Activated CD4-positive, alpha-beta T cell treated with anti-CD3 and anti-CD28 coated beads, Interleukin-2, amount 10 ng/mL, durations not matched to agents 24 days and 14 days (primary cell): Measurements from ENCODE around the gene EPB41L4B. TPM values are rescaled to one million over a fixed set of nuclear protein-coding genes. Genes with fewer than 3 reads are reported as not detected.
"Not testable (repeated sequence)": the region's sequence is repeated elsewhere in the genome, so short reads cannot be mapped to it uniquely, and the experiment has no call there.

Source experiments
- DNase-seq: peaks from one replicate; pipeline ENCODE4 v3.0.0; 2022
- H3K27ac Mint-ChIP-seq: one replicate; pipeline ENCODE4 v1.8.0; 2022; ENCODE audit warnings: mild to moderate bottlenecking, mixed read lengths
- H3K27me3 Mint-ChIP-seq: one replicate; pipeline ENCODE4 v1.8.0; 2022; ENCODE audit warnings: mixed read lengths
- H3K36me3 Mint-ChIP-seq: one replicate; pipeline ENCODE4 v1.8.0; 2022; ENCODE audit warnings: low read depth, mild to moderate bottlenecking, mixed read lengths
- H3K4me1 Mint-ChIP-seq: one replicate; pipeline ENCODE4 v1.8.0; 2021; ENCODE audit warnings: mixed read lengths
- H3K4me3 Mint-ChIP-seq: one replicate; pipeline ENCODE4 v1.8.0; 2022; ENCODE audit warnings: mild to moderate bottlenecking, moderate library complexity, mixed read lengths
- H3K9me3 Mint-ChIP-seq: one replicate; pipeline ENCODE4 v1.8.0; 2021; ENCODE audit warnings: mixed read lengths
- intact Hi-C: fragments of 100-400 bp; cut with micrococcal nuclease; formaldehyde crosslinking; loops from one replicate; pipeline ENCODE4 v1.15.1; 2023
- total RNA-seq: library from RNA; stranded (reverse); gene quantifications from 2 replicates; pipeline ENCODE4 v1.2.3, GENCODE V29; 2022

The EPB41L4B gene
- 1.2 and 1.5 TPM in 2 replicates for total RNA-seq

- H3K36me3 Mint-ChIP-seq = no peaks in the 10 kb centered on the region
- DNase-seq = peak; percentile 97
- H3K9me3 Mint-ChIP-seq = no peaks in the 10 kb centered on the region
- peaks cover 10% of the 10 kb centered on the region for H3K4me1 Mint-ChIP-seq
- H3K4me3 Mint-ChIP-seq = peak within 1 kb of the TSS; percentile 81
- peaks cover 68% of the 10 kb centered on the region for H3K27me3 Mint-ChIP-seq
- intact Hi-C loops = loop anchor here (1.0 to 10.0 kb wide), 6 partner anchors 77 to 386 kb away; partner anchors contain the start of genes ABITRAM and ELP1
- peak within 1 kb of the TSS; percentile 66 for H3K27ac Mint-ChIP-seq
Measured at GRCh38 chr9:109320742-109321448, at the start of gene EPB41L4B. EPB41L4B (minus strand) TSS chr9:109321059; CDS start chr9:109320446, 613 bp downstream.

- Mint-ChIP-seq H3K4me1 (no peaks in the 10 kb centered on the region), H3K27ac (no peak overlapping the region), H3K27me3 (peaks cover 3% of the 10 kb centered on the region), H3K36me3 (no peaks in the 10 kb centered on the region), H3K4me3 (no peak overlapping the region), H3K9me3 (peaks cover 4% of the 10 kb centered on the region)
- DNase-seq = no peak
- intact Hi-C loops = no loop called here
Measured at GRCh38 chr9:109369285-109369684, 48.4 kb upstream of the EPB41L4B start.

GRCh38 chr9:109360771-109361170, 39.9 kb upstream of the EPB41L4B start:
- Mint-ChIP-seq H3K36me3 (no peaks in the 10 kb centered on the region), H3K27ac (no peak overlapping the region), H3K9me3 (no peaks in the 10 kb centered on the region), H3K4me3 (no peak overlapping the region), H3K4me1 (no peaks in the 10 kb centered on the region), H3K27me3 (peaks cover 5% of the 10 kb centered on the region)
- intact Hi-C loops = no loop called here
- DNase-seq = no peak

GRCh38 chr9:109358968-109359603, 38.2 kb upstream of the EPB41L4B start:
- H3K9me3 Mint-ChIP-seq, intact Hi-C loops, H3K4me3 Mint-ChIP-seq, H3K27ac Mint-ChIP-seq, DNase-seq, H3K27me3 Mint-ChIP-seq, H3K4me1 Mint-ChIP-seq, H3K36me3 Mint-ChIP-seq: not testable (repeated sequence)

- no peaks in the 10 kb centered on the region for H3K9me3 Mint-ChIP-seq
- no peak overlapping the region for H3K27ac Mint-ChIP-seq
- H3K4me1 Mint-ChIP-seq = no peaks in the 10 kb centered on the region
- no peak overlapping the region for H3K4me3 Mint-ChIP-seq
- H3K27me3 Mint-ChIP-seq = peaks cover 3% of the 10 kb centered on the region
- DNase-seq = no peak
- intact Hi-C loops = no loop called here
- H3K36me3 Mint-ChIP-seq = no peaks in the 10 kb centered on the region
Measured at GRCh38 chr9:109355564-109356297, 34.9 kb upstream of the EPB41L4B start.

GRCh38 chr9:109354190-109354589, 33.3 kb upstream of the EPB41L4B start:
- H3K4me1 Mint-ChIP-seq = no peaks in the 10 kb centered on the region
- H3K4me3 Mint-ChIP-seq = no peak overlapping the region
- intact Hi-C loops = no loop called here
- H3K36me3 Mint-ChIP-seq = no peaks in the 10 kb centered on the region
- peaks cover 3% of the 10 kb centered on the region for H3K27me3 Mint-ChIP-seq
- no peaks in the 10 kb centered on the region for H3K9me3 Mint-ChIP-seq
- no peak overlapping the region for H3K27ac Mint-ChIP-seq
- no peak for DNase-seq

- Mint-ChIP-seq H3K27me3 (peaks cover 5% of the 10 kb centered on the region), H3K4me3 (no peak overlapping the region), H3K4me1 (no peaks in the 10 kb centered on the region), H3K36me3 (no peaks in the 10 kb centered on the region), H3K9me3 (no peaks in the 10 kb centered on the region), H3K27ac (no peak overlapping the region)
- intact Hi-C loops = no loop called here
- DNase-seq = no peak
Measured at GRCh38 chr9:109351032-109351431, 30.2 kb upstream of the EPB41L4B start.

- intact Hi-C loops = no loop called here
Measured at GRCh38 chr9:109349421-109349846, 28.6 kb upstream of the EPB41L4B start.

GRCh38 chr9:109346904-109347303, 26.0 kb upstream of the EPB41L4B start:
- Mint-ChIP-seq H3K4me1 (no peaks in the 10 kb centered on the region), H3K9me3 (no peaks in the 10 kb centered on the region), H3K27ac (no peak overlapping the region), H3K27me3 (peaks cover 4% of the 10 kb centered on the region), H3K36me3 (no peaks in the 10 kb centered on the region), H3K4me3 (no peak overlapping the region)
- intact Hi-C loops = no loop called here
- DNase-seq = no peak

More at GRCh38 chr9:109349421-109349846, 28.6 kb upstream of the EPB41L4B start:
- no peak overlapping the region for H3K4me3 Mint-ChIP-seq
- no peaks in the 10 kb centered on the region for H3K4me1 Mint-ChIP-seq
- H3K9me3 Mint-ChIP-seq = no peaks in the 10 kb centered on the region
- no peak overlapping the region for H3K27ac Mint-ChIP-seq
- H3K36me3 Mint-ChIP-seq = no peaks in the 10 kb centered on the region
- DNase-seq = no peak
- peaks cover 5% of the 10 kb centered on the region for H3K27me3 Mint-ChIP-seq

GRCh38 chr9:109344866-109345265, 24.0 kb upstream of the EPB41L4B start:
- intact Hi-C loops = no loop called here
- Mint-ChIP-seq H3K27me3 (peaks cover 4% of the 10 kb centered on the region), H3K9me3 (no peaks in the 10 kb centered on the region), H3K36me3 (no peaks in the 10 kb centered on the region), H3K27ac (no peak overlapping the region), H3K4me3 (no peak overlapping the region), H3K4me1 (no peaks in the 10 kb centered on the region)
- no peak for DNase-seq

- no peak overlapping the region for H3K27ac Mint-ChIP-seq
- intact Hi-C loops = no loop called here
- H3K4me3 Mint-ChIP-seq = no peak overlapping the region
- no peaks in the 10 kb centered on the region for H3K9me3 Mint-ChIP-seq
- no peak for DNase-seq
- H3K4me1 Mint-ChIP-seq = no peaks in the 10 kb centered on the region
- peaks cover 3% of the 10 kb centered on the region for H3K27me3 Mint-ChIP-seq
- H3K36me3 Mint-ChIP-seq = no peaks in the 10 kb centered on the region
Measured at GRCh38 chr9:109342878-109343277, 22.0 kb upstream of the EPB41L4B start.

- H3K36me3 Mint-ChIP-seq = no peaks in the 10 kb centered on the region
- no peaks in the 10 kb centered on the region for H3K4me1 Mint-ChIP-seq
- no peaks in the 10 kb centered on the region for H3K9me3 Mint-ChIP-seq
- H3K27ac Mint-ChIP-seq = no peak overlapping the region
- H3K4me3 Mint-ChIP-seq = no peak overlapping the region
- intact Hi-C loops = no loop called here
- no peak for DNase-seq
- peaks cover 6% of the 10 kb centered on the region for H3K27me3 Mint-ChIP-seq
Measured at GRCh38 chr9:109341561-109341960, 20.7 kb upstream of the EPB41L4B start.

- H3K4me1 Mint-ChIP-seq, H3K9me3 Mint-ChIP-seq, H3K27me3 Mint-ChIP-seq, H3K27ac Mint-ChIP-seq, intact Hi-C loops, DNase-seq, H3K4me3 Mint-ChIP-seq, H3K36me3 Mint-ChIP-seq: not testable (repeated sequence)
Measured at GRCh38 chr9:109340979-109341378, 20.1 kb upstream of the EPB41L4B start.

- no peaks in the 10 kb centered on the region for H3K9me3 Mint-ChIP-seq
- peaks cover 14% of the 10 kb centered on the region for H3K27me3 Mint-ChIP-seq
- no peak for DNase-seq
- H3K4me1 Mint-ChIP-seq = no peaks in the 10 kb centered on the region
- intact Hi-C loops = no loop called here
- no peak overlapping the region for H3K4me3 Mint-ChIP-seq
- H3K27ac Mint-ChIP-seq = no peak overlapping the region
- H3K36me3 Mint-ChIP-seq = no peaks in the 10 kb centered on the region
Measured at GRCh38 chr9:109336409-109336808, 15.6 kb upstream of the EPB41L4B start.
